IMR-90 (cell line): ENCODE measurements around the gene SPAM1. TPM values are rescaled to one million over a fixed set of nuclear protein-coding genes. Genes with fewer than 3 reads are reported as not detected.

Experiments
- ATAC-seq: fragments of 200-7000 bp; cut with Tn5 transposase; 2 replicates; pipeline ENCODE4 v1.9.1; 2020; ENCODE audit warnings: low read depth, mild to moderate bottlenecking, moderate library complexity
- BruUV-seq: library from RNA; stranded (reverse); fragments of 400-500 nt; replicated peaks from 2 replicates; lab custom pipeline; 2021; lab: Mats Ljungman, UMichigan
- CTCF ChIA-PET: fragments of 300-600 bp; formaldehyde crosslinking; extraction: SDS; loops from one replicate; lab custom pipeline; 2021; ENCODE audit warnings: antibody characterized with exemption; lab: Yijun Ruan, JAX
- POLR2A ChIA-PET: fragments of 300-600 bp; sonication (Branson Sonifier 250); formaldehyde crosslinking; loops from one replicate; lab custom pipeline; 2022; ENCODE audit warnings: antibody characterized with exemption; ENCODE audit not compliant: unreplicated experiment; lab: Charles Lee
- DNase-seq: peaks from one replicate; pipeline ENCODE4 v3.0.0; 2013
- H2AFZ ChIP-seq: replicated peaks from 2 replicates; pipeline ENCODE3; 2013; ENCODE audit warnings: low read length, mild to moderate bottlenecking; ENCODE audit not compliant: poor library complexity
- H2AK5ac ChIP-seq: 2 replicates; pipeline ENCODE4 v1.6.1; 2013; ENCODE audit warnings: low read depth, low read length, inconsistent platforms
- H2AK9ac ChIP-seq: replicated peaks from 2 replicates; pipeline ENCODE3; 2013; ENCODE audit warnings: mild to moderate bottlenecking, low read depth, low read length, moderate library complexity; ENCODE audit not compliant: poor library complexity
- H2BK120ac ChIP-seq: 2 replicates; pipeline ENCODE4 v1.6.1; 2013; ENCODE audit warnings: low read depth, low read length, inconsistent platforms
- H2BK15ac ChIP-seq: 3 replicates; pipeline ENCODE4 v1.6.1; 2013; ENCODE audit warnings: low read depth, low read length, inconsistent platforms
- H2BK20ac ChIP-seq: 2 replicates; pipeline ENCODE4 v1.6.1; 2013; ENCODE audit warnings: low read depth, mild to moderate bottlenecking, inconsistent platforms, low read length, moderate library complexity
- H2BK5ac ChIP-seq: 2 replicates; pipeline ENCODE4 v1.6.1; 2013; ENCODE audit warnings: mild to moderate bottlenecking, low read depth, low read length, inconsistent platforms; ENCODE audit not compliant: poor library complexity, severe bottlenecking
- H3K14ac ChIP-seq: replicated peaks from 2 replicates; pipeline ENCODE4 v1.6.1; 2013; ENCODE audit warnings: low read depth, low read length, inconsistent platforms
- H3K18ac ChIP-seq: 2 replicates; pipeline ENCODE4 v1.6.1; 2013; ENCODE audit warnings: low read depth, low read length, control low read depth
- H3K23ac ChIP-seq: 2 replicates; pipeline ENCODE4 v1.6.1; 2013; ENCODE audit warnings: low read depth, low read length, inconsistent platforms
- H3K27ac ChIP-seq: 2 replicates; pipeline ENCODE4 v1.5.1; 2013; ENCODE audit warnings: mild to moderate bottlenecking, control low read depth, low read length; ENCODE audit not compliant: insufficient read depth
- H3K27me3 ChIP-seq: 2 replicates; pipeline ENCODE4 v1.6.1; 2013; ENCODE audit warnings: low read length; ENCODE audit not compliant: control insufficient read depth, insufficient read depth
- H3K36me3 ChIP-seq: 2 replicates; pipeline ENCODE4 v1.6.1; 2013; ENCODE audit warnings: low read length, mixed read lengths; ENCODE audit not compliant: control insufficient read depth, insufficient read depth
- H3K4ac ChIP-seq: 2 replicates; pipeline ENCODE4 v1.6.1; 2013; ENCODE audit warnings: low read depth, low read length, inconsistent platforms
- H3K4me1 ChIP-seq: 2 replicates; pipeline ENCODE4 v1.6.1; 2013; ENCODE audit warnings: low read length, mixed read lengths; ENCODE audit not compliant: control insufficient read depth, insufficient read depth
- H3K4me2 ChIP-seq: 2 replicates; pipeline ENCODE4 v1.6.1; 2013; ENCODE audit warnings: low read depth, mild to moderate bottlenecking, control low read depth, low read length, moderate library complexity
- H3K4me3 ChIP-seq: 2 replicates; pipeline ENCODE4 v1.5.1; 2013; ENCODE audit warnings: low read depth, mild to moderate bottlenecking, control low read depth, low read length, moderate library complexity; ENCODE audit not compliant: insufficient read depth
- H3K56ac ChIP-seq: 2 replicates; pipeline ENCODE4 v1.6.1; 2013; ENCODE audit warnings: low read length, inconsistent platforms; ENCODE audit not compliant: insufficient read depth; ENCODE audit errors: extremely low read depth
- H3K79me1 ChIP-seq, 2 experiments: 2 replicates each; pipeline ENCODE4 v1.6.1; 2013; ENCODE audit warnings: low read length in 2 of 2, inconsistent platforms in 1 of 2, low read depth in 1 of 2
- H3K9ac ChIP-seq: 2 replicates; pipeline ENCODE4 v1.6.1; 2013; ENCODE audit warnings: low read depth, low read length, control low read depth
- H3K9me1 ChIP-seq: 2 replicates; pipeline ENCODE4 v1.6.1; 2013; ENCODE audit warnings: low read length, inconsistent platforms; ENCODE audit not compliant: insufficient read depth
- H3K9me3 ChIP-seq: 2 replicates; pipeline ENCODE4 v1.6.1; 2013; ENCODE audit warnings: low read length; ENCODE audit not compliant: control insufficient read depth, insufficient read depth
- H4K20me1 ChIP-seq: 2 replicates; pipeline ENCODE4 v1.6.1; 2013; ENCODE audit warnings: low read length, inconsistent platforms; ENCODE audit not compliant: insufficient read depth
- H4K5ac ChIP-seq: 2 replicates; pipeline ENCODE4 v1.6.1; 2013; ENCODE audit warnings: mild to moderate bottlenecking, low read depth, low read length, control low read depth
- H4K8ac ChIP-seq, 2 experiments: 2 replicates each; pipeline ENCODE4 v1.6.1; 2013; ENCODE audit warnings: low read depth in 2 of 2, low read length in 2 of 2, control low read depth in 1 of 2, inconsistent platforms in 1 of 2
- H4K91ac ChIP-seq: 2 replicates; pipeline ENCODE4 v1.6.1; 2013; ENCODE audit warnings: low read depth, low read length, inconsistent platforms; ENCODE audit not compliant: insufficient read depth
- ELK1 ChIP-seq: fragments of 150-350 bp; IDR thresholded peaks from 2 replicates; pipeline ENCODE4 v1.6.1; 2016; ENCODE audit warnings: low read depth, mild to moderate bottlenecking, low read length, moderate library complexity, borderline replicate concordance
- MAZ ChIP-seq: IDR thresholded peaks from 2 replicates; pipeline ENCODE4 v1.6.1; 2012; ENCODE audit warnings: low read depth, mild to moderate bottlenecking, low read length, improper control_type of control experiment, moderate library complexity, borderline replicate concordance
- MXI1 ChIP-seq: IDR thresholded peaks from 2 replicates; pipeline ENCODE4 v1.6.1; 2012; ENCODE audit warnings: low read depth, mild to moderate bottlenecking, low read length, moderate library complexity, borderline replicate concordance
- NFE2L2 ChIP-seq: fragments of 150-350 bp; IDR thresholded peaks from 2 replicates; pipeline ENCODE4 v1.6.1; 2016; ENCODE audit warnings: low read depth, mild to moderate bottlenecking, low read length
- POLR2A ChIP-seq: IDR thresholded peaks from 2 replicates; pipeline ENCODE4 v1.6.1; 2012; ENCODE audit warnings: mild to moderate bottlenecking, low read depth, low read length
- RCOR1 ChIP-seq: IDR thresholded peaks from 2 replicates; pipeline ENCODE4 v1.6.1; 2012; ENCODE audit warnings: mild to moderate bottlenecking, low read length, improper control_type of control experiment; ENCODE audit not compliant: insufficient replicate concordance
- RFX5 ChIP-seq: IDR thresholded peaks from 2 replicates; pipeline ENCODE4 v1.8.0; 2012; ENCODE audit warnings: low read depth, mild to moderate bottlenecking, low read length, moderate library complexity
- SMC3 ChIP-seq: fragments of 150-350 bp; IDR thresholded peaks from 2 replicates; pipeline ENCODE4 v1.6.1; 2016; ENCODE audit warnings: low read depth, mild to moderate bottlenecking, antibody characterized with exemption, low read length, moderate library complexity
- WGBS, 2 experiments: methylation state at CpG; one replicate each; pipeline versions ENCODE4 v1.1.5 to v1.1.7; 2013; ENCODE audit warnings: missing lambda C conversion rate in 2 of 2; ENCODE audit not compliant: insufficient read length in 1 of 2; ENCODE audit errors: extremely low coverage in 2 of 2; 5-methylcytosine and 5-hydroxymethylcytosine counted together
- dilution Hi-C: fragments of 300-500 bp; cut with HindIII; formaldehyde crosslinking; loops from one replicate; pipeline ENCODE4 v1.14.3; 2018; ENCODE audit warnings: low sequenced_read_pairs; ENCODE audit not compliant: unreplicated experiment
- in situ Hi-C: fragments of 300-500 bp; cut with MboI; formaldehyde crosslinking; loops from 3 replicates; pipeline ENCODE4 v1.14.3; 2019; ENCODE audit warnings: low sequenced_read_pairs, inconsistent platforms, mixed read lengths
- intact Hi-C: fragments of 100-400 bp; cut with micrococcal nuclease; formaldehyde crosslinking; loops from 2 replicates; pipeline ENCODE4 v1.10.0; 2022
- polyA plus RNA-seq, 3 experiments: library from polyadenylated mRNA; depleted of rRNA; stranded (reverse); fragments of >200 nt; gene quantifications; 2 replicates each; pipeline ENCODE4 v1.2.3, GENCODE V29; 2012; ENCODE audit warnings: low replicate concordance in 1 of 3
- total RNA-seq: library from RNA; depleted of rRNA; stranded (reverse); fragments of >200 nt; gene quantifications from 2 replicates; pipeline ENCODE4 v1.2.3, GENCODE V29; 2012

The SPAM1 gene
- total and polyA plus RNA-seq, 2 of the 4 experiments (the other 2 are of a cell fraction), result not detected

- H4K8ac ChIP-seq, result no peak overlapping the region
- no peaks in the 10 kb centered on the region for H3K27me3 ChIP-seq
- ChIA-PET POLR2A (no interaction called here), CTCF (no interaction called here)
- intact Hi-C loops, result loop anchor here (10.0 kb wide), 1 partner anchor 820 kb away; no protein-coding TSS in a partner anchor
- H3K9me1 ChIP-seq, result no peaks in the 10 kb centered on the region
- no peak overlapping the region for H3K4ac ChIP-seq
- H3K36me3 ChIP-seq, result no peaks in the 10 kb centered on the region
- H4K5ac ChIP-seq, result no peak overlapping the region
- no peak overlapping the region for H4K91ac ChIP-seq
- no peak overlapping the region for H3K14ac ChIP-seq
- H2AK9ac ChIP-seq, result no peak overlapping the region
- in situ Hi-C loops, result no loop called here
- H3K56ac ChIP-seq, result no peak overlapping the region
- H2BK15ac ChIP-seq, result no peak overlapping the region
- dilution Hi-C loops, result no loop called here
- H2AFZ ChIP-seq, result no peak overlapping the region
- no peak overlapping the region for H3K18ac ChIP-seq
- no peak overlapping the region for H3K23ac ChIP-seq
- H3K4me2 ChIP-seq, result no peak overlapping the region
- no peak overlapping the region for H2BK120ac ChIP-seq
- no peak overlapping the region for H2BK20ac ChIP-seq
- H3K79me1 ChIP-seq, result no peaks in the 10 kb centered on the region
- no peak overlapping the region for H3K27ac ChIP-seq
- no peak overlapping the region for H3K9ac ChIP-seq
- H3K4me1 ChIP-seq, result no peaks in the 10 kb centered on the region
- no peaks in the 10 kb centered on the region for H4K20me1 ChIP-seq
- ATAC-seq (no peak), DNase-seq (no peak)
- TF ChIP-seq POLR2A (no peak), MAZ (no peak), RCOR1 (no peak), ELK1 (no peak), MXI1 (no peak), RFX5 (no peak), NFE2L2 (no peak), SMC3 (no peak)
- H3K9me3 ChIP-seq, result no peaks in the 10 kb centered on the region
- WGBS, 2 experiments, result no CpG with 5 or more reads among the region's 7 CpGs
- H2BK5ac ChIP-seq, result no peak overlapping the region
- H3K4me3 ChIP-seq, result no peak overlapping the region
- H2AK5ac ChIP-seq, result no peak overlapping the region
- BruUV-seq, result no TSS peak
Observed at GRCh38 chr7:123974326-123974908, 49.4 kb downstream of the SPAM1 start.
